Neural cell (in vitro differentiated cells): ENCODE results near the gene RNF13.

Source experiments
- CTCF ChIP-seq: fragments of 450-650 bp; IDR thresholded peaks from 2 replicates; pipeline ENCODE4 v1.5.1; 2014; ENCODE audit warnings: antibody characterized with exemption, mild to moderate bottlenecking, moderate library complexity; ENCODE audit not compliant: poor library complexity, severe bottlenecking
- EP300 ChIP-seq: fragments of 450-650 bp; conservative IDR thresholded peaks from 2 replicates; pipeline ENCODE4 v1.6.1; 2014; ENCODE audit warnings: antibody characterized with exemption, mild to moderate bottlenecking, moderate library complexity; ENCODE audit not compliant: poor library complexity, severe bottlenecking
- EZH2 ChIP-seq: fragments of 200-600, 300-800 bp; shearing (Covaris generic), sonication (generic); IDR thresholded peaks from 2 replicates; pipeline ENCODE4 v1.6.1; 2014; ENCODE audit warnings: antibody characterized with exemption, low read length, borderline replicate concordance, mild to moderate bottlenecking; ENCODE audit not compliant: insufficient read depth, poor library complexity, severe bottlenecking
- MXI1 ChIP-seq: fragments of 450-650 bp; conservative IDR thresholded peaks from 2 replicates; pipeline ENCODE4 v1.6.1; 2014; ENCODE audit warnings: antibody characterized with exemption, mild to moderate bottlenecking; ENCODE audit not compliant: poor library complexity, severe bottlenecking
- POLR2AphosphoS5 ChIP-seq: IDR thresholded peaks from 2 replicates; pipeline ENCODE4 v1.6.1; 2012
- RAD21 ChIP-seq: fragments of 450-650 bp; conservative IDR thresholded peaks from 2 replicates; pipeline ENCODE4 v1.6.1; 2014; ENCODE audit warnings: antibody characterized with exemption, mild to moderate bottlenecking, moderate library complexity
- REST ChIP-seq: IDR thresholded peaks from 2 replicates; pipeline ENCODE4 v1.6.1; 2012; ENCODE audit warnings: borderline replicate concordance
- SMC3 ChIP-seq: fragments of 450-650 bp; conservative IDR thresholded peaks from 2 replicates; pipeline ENCODE4 v1.6.1; 2014; ENCODE audit warnings: antibody characterized with exemption, mild to moderate bottlenecking, moderate library complexity; ENCODE audit not compliant: poor library complexity
- TAF1 ChIP-seq: IDR thresholded peaks from 2 replicates; pipeline ENCODE4 v1.6.1; 2012; ENCODE audit warnings: low read depth

- TF ChIP-seq CTCF = no peak
- no peak for TF ChIP-seq EZH2
- no peak for TF ChIP-seq EP300
- TF ChIP-seq REST = no peak
- no peak for TF ChIP-seq TAF1
- no peak for TF ChIP-seq MXI1
- TF ChIP-seq POLR2AphosphoS5 = no peak
- TF ChIP-seq SMC3 = no peak
- TF ChIP-seq RAD21 = no peak
These were observed 93.0 kb downstream of the RNF13 start for GRCh38 chr3:149906036-149906435.
